Hepatocyte (in vitro differentiated cells): ENCODE data around the gene IFNGR2.
A peak's percentile ranks its signal among the peaks of the same experiment; 100 is the strongest.

Source experiments
- EZH2phosphoT487 ChIP-seq: fragments of 200-600 bp; sonication (generic); IDR thresholded peaks from one replicate; pipeline ENCODE4 v1.6.1; 2018; ENCODE audit warnings: antibody characterized with exemption, mild to moderate bottlenecking, low read depth, moderate library complexity; ENCODE audit not compliant: unreplicated experiment, severe bottlenecking
- TF ChIP-seq, protein P1 (sequence below): fragments of 200-600 bp; sonication (generic); IDR thresholded peaks from 2 replicates; pipeline ENCODE4 v1.5.1; 2016; ENCODE audit warnings: antibody characterized with exemption, mild to moderate bottlenecking; ENCODE audit not compliant: poor library complexity

DNA sequence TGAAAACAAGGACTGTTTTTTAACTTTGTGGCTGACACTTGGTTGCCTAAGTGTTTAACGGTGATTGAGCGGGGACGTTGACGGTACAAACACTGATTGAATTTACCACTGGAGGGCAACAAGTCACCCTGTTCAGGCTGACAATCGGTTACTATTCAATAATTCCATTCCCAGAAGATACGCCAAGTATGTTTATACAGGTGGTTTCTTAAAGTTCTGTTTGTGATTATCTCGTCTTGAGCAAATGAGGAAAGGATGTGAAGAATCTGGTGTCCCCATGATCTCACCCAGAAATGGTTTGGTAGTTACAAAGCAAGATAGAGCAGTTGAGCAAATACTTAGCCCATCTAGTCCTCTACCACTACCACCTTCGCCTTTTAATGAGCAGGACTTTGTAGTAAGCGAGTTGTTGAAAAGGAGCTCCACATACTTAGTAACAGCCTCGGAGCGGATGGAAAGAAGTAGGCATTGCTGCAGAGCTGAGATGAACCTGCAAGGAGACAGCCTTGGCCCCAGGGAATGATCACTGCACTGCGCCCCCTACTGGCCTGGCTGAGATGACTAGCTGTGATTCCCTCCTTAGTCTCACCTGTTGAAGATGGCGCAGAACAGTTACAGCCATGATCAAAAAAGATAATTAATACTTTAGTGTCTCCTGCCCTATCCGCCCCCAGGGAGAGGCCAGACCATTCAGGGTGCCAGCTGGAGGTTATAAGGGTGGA is 42.2 kb upstream of the IFNGR2 start:
- TF ChIP-seq, protein P1, sequence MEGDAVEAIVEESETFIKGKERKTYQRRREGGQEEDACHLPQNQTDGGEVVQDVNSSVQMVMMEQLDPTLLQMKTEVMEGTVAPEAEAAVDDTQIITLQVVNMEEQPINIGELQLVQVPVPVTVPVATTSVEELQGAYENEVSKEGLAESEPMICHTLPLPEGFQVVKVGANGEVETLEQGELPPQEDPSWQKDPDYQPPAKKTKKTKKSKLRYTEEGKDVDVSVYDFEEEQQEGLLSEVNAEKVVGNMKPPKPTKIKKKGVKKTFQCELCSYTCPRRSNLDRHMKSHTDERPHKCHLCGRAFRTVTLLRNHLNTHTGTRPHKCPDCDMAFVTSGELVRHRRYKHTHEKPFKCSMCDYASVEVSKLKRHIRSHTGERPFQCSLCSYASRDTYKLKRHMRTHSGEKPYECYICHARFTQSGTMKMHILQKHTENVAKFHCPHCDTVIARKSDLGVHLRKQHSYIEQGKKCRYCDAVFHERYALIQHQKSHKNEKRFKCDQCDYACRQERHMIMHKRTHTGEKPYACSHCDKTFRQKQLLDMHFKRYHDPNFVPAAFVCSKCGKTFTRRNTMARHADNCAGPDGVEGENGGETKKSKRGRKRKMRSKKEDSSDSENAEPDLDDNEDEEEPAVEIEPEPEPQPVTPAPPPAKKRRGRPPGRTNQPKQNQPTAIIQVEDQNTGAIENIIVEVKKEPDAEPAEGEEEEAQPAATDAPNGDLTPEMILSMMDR, result peak; percentile 81
- no peak for TF ChIP-seq EZH2phosphoT487
